A549 treated with ZK216348 at 1 μM for 4 hours (cell line): Measurements from ENCODE around the gene LRRC71. TPM values are rescaled to one million over a fixed set of nuclear protein-coding genes. Genes with fewer than 3 reads are reported as not detected.

Experiments used
- total RNA-seq: library from RNA; stranded (reverse); fragments of 200-300 nt; extraction: Qiagen RNA extraction; gene quantifications from 5 replicates; pipeline ENCODE4 v1.2.3, GENCODE V29; 2022; ENCODE audit warnings: low read depth

LRRC71 gene
- total RNA-seq, result 0.12 to 0.24 TPM (median 0.15 TPM) in 5 replicates

GRCh38 chr1:156920233-156921052 is at the start of gene LRRC71:
TSS of gene LRRC71 (plus strand) at chr1:156920632. CDS start at chr1:156920804, 172 bp downstream.

GRCh38 chr1:156893048-156893953 is 27.1 kb upstream of the LRRC71 start, which contains the start of gene PEAR1:
TSS of gene PEAR1 (plus strand) at chr1:156893718. CDS start at chr1:156903927, 10,209 bp downstream.

Other genes with a start within 250 kb of the LRRC71 start
- gene NES, start 243.2 kb upstream of the LRRC71 start, total RNA-seq, result 1.2 to 1.3 TPM (median 1.3 TPM) in 5 replicates
- gene CRABP2, start 215.0 kb upstream of the LRRC71 start, total RNA-seq, result 6.6 to 13.0 TPM (median 9.6 TPM) in 5 replicates
- 21.6 to 28.4 TPM (median 25.2 TPM) in 5 replicates for gene METTL25B, start 192.2 kb upstream of the LRRC71 start, total RNA-seq
- 40.7 to 50.5 TPM (median 44.5 TPM) in 5 replicates for gene ISG20L2, start 191.9 kb upstream of the LRRC71 start, total RNA-seq
- 183 to 215 TPM (median 187 TPM) in 5 replicates for gene MRPL24, start 179.5 kb upstream of the LRRC71 start, total RNA-seq
- 443 to 477 TPM (median 448 TPM) in 5 replicates for gene HDGF, start 169.0 kb upstream of the LRRC71 start, total RNA-seq
- 63.9 to 85.1 TPM (median 73.8 TPM) in 5 replicates for gene PRCC, start 153.1 kb upstream of the LRRC71 start, total RNA-seq
- gene SH2D2A, start 103.8 kb upstream of the LRRC71 start, total RNA-seq, result 3.0 to 5.3 TPM (median 4.0 TPM) in 5 replicates
- not detected in 5 replicates for gene INSRR, start 61.5 kb upstream of the LRRC71 start, total RNA-seq
- gene NTRK1, start 59.8 kb upstream of the LRRC71 start, total RNA-seq, result 0.11 to 0.16 TPM (median 0.12 TPM) in 3 of 5 replicates, not detected in the others
- 5.4 to 12.1 TPM (median 9.3 TPM) in 5 replicates for gene PEAR1, start 26.9 kb upstream of the LRRC71 start, total RNA-seq
- gene ARHGEF11, start 125.1 kb downstream of the LRRC71 start, total RNA-seq, result 15.3 to 21.6 TPM (median 18.8 TPM) in 5 replicates
- gene ETV3L, start 179.2 kb downstream of the LRRC71 start, total RNA-seq, result not detected in 5 replicates
- gene ETV3, start 217.8 kb downstream of the LRRC71 start, total RNA-seq, result 8.6 to 14.4 TPM (median 11.6 TPM) in 5 replicates